ENCODE measurements around the gene POLR2L. TPM values are rescaled to one million over a fixed set of nuclear protein-coding genes. Genes with fewer than 3 reads are reported as not detected.

POLR2L gene
- total RNA-seq = 76.4 and 102 TPM in 2 replicates

DNA sequence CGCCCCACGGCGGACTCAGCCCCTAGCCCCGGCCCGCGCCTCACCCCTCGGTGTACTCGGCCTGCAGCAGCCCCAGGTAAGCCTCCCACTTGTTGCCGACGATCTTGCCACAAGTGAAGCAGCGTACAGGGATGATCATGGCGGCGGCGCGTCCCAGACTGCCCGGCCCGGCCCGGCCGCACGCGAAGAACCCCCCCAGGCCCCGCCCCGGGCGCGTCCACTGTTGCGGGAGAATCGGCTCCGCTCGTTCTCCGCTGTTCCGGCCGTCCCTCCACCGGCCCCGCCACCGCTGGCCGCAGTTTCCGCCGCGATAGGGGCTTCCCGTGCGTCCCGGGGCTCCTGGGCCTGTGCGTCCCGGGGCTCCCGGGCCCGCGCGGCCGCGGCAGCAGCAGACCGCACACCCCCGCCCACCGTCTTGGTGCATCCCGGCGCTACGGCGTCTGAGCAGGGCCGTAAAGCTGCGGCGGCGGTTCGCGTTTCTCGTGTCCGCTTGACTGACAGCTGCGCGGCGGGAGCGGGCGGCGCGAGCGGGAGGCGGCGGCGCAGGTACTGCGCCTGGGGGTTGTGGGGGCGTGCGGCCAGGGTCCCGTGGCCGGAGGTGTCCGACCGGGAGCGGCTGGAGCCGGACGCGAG, at the start of gene POLR2L, which contains the start of gene TSPAN4:
TSS of gene POLR2L (minus strand) at position 160 of the 633 bp plus-strand sequence. CDS start at position 139, 21 bp downstream.
TSS of gene TSPAN4 (plus strand) at position 483 of the 633 bp plus-strand sequence. CDS start 7,453 bp downstream, outside the sequence.

DNA sequence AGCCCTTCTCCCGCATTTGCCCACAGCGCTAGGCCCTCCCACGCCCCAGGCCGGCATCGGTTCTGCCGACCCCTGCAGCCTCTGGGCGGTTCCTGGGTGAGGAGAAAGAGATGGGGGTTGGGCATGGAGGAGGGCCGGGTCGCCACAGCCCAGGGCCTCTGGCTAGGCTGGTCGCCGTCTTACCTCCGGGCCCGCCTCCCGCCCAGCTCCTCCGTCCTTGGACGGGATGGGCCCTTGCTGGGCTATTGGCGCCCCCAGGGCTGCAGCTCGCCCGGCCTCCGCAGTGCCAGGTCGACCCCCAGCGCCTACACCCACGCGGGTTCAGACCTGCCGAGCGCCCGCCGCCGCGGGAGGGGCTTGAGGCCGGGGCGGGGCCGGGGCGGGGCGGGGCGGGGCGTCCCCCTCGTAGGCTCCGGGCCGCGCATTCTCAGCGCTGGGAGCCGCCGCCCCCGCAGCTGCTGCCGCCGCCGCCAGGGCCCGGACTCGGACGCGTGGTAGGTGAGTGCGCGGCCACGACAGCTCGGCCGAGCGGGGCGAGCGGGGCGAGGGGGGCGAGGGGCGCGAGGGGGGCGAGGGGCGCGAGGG, 9.7 kb downstream of the POLR2L start, which contains the start of gene CD151:
TSS of gene CD151 (plus strand) at position 424 of the 585 bp plus-strand sequence. CDS start 3,118 bp downstream, outside the sequence.

GRCh38 chr11:827897-828192, 14.5 kb downstream of the POLR2L start, which contains the start of gene CRACR2B:
CRACR2B (plus strand) TSS chr11:827919; CDS start chr11:828608, 689 bp downstream.

DNA sequence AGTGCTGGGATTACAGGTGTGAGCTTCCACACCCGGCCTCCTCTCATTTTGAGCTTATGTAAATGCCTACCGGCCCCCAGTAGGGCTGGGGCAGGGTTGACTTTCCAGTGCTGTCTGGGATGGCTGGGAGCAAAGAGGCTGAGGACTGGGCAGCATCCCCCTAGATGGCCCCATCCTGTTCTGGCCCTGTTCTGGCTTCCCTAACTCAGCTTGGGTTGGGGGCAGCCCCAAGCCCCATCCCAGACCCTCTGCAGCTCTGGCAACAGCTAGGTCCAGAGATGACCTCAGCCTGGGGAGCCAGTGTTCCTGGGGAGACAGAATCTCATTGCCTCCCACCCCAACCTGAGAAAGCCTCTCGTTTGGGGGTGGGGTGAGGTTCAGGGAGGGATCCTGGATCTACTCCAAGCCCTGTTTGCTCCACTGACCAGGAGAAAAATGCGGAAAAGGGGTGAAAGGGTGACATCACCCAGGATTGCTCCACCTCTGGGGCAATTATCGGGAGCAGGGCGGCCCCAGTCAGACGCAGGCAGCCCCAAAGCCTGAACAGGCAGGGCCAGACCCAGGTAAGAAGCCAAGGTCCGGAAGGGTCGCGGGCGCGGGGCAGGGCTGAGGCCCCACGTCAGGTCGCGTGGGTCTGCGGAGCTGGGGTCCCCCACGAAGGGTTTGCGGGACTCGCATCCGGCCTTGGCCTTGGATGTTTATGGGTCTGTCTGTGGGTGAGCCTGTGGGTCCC, 23.8 kb downstream of the POLR2L start, which contains the start of gene PNPLA2:
TSS of gene PNPLA2 (plus strand) at position 519 of the 733 bp plus-strand sequence. CDS start 805 bp downstream, outside the sequence.

DNA sequence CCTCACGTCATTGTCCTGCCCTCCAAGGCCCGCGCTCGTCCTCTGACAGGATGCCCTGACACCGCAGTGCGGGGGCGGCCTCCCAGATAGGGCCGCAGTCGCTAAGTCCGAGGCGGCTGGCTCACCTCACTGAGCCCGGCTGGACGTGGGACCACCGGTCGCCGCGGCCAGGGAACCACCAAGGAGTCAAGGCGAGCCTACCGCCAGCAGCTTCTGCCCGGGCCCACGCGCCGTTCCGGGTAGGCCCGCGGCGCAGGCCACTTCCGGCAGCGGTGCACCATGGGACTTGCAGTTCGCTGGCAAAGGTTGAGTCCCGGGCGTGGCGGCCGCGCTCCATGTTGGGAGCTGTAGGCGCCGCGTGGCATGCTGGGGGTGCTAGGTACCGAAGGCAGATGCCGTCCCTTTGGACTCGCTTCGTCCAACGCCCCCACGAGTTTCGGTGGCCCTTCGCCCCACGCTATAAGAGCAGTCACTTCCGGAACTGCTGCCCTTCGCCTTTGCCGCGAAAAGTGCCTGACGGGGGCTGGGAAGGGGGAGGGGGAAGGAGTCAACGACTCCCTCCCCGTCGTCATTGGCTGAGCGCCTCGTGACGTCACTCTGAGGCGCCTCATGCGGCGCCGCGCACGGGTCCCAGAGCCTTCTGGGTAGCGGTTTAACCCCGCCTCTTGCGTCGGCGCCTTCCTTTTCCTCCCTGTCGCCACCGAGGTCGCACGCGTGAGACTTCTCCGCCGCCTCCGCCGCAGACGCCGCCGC, 32.9 kb downstream of the POLR2L start, which contains the start of gene RPLP2:
TSS of gene RPLP2 (plus strand) at position 681 of the 753 bp plus-strand sequence. CDS start 268 bp downstream, outside the sequence.

DNA sequence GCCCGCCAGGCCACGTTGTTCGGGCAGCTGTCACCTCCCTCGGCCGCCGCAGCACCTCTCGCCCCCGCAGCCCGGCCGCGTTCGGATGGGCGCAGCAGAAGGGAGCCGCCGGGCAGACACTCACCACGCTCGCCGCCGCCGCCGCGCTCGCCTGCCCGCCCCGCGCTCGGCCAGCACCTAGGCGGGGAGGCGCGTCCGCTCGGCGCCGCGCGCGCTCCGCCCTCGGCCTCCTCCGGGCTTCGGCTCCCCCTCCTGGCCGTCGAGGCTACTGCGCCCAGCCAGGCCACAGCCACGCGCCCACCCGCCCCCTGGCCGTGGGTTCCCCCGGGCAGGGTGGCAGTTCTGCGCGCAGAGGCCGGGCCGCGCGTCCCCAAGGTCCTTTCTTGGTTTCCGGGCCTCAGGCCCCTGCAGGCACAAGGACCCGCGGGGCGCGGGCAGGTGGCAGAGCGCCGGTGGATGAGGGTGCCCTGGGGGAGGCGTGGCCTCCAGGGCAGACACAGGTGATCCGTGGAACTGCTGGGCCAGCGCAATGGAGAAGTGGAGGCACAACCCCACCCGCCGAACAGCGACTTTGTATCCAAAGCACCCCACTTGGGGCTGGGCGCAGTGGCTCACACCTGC, 44.1 kb downstream of the POLR2L start, which contains the start of gene SLC25A22:
TSS of gene SLC25A22 (minus strand) at position 189 of the 621 bp plus-strand sequence. CDS start 3,275 bp downstream, outside the sequence.

GRCh38 chr11:789943-790342, 52.4 kb downstream of the POLR2L start, which contains the start of gene CEND1:
CEND1 (minus strand) TSS chr11:790090; CDS start chr11:788576, 1,514 bp downstream.

Small RNA genes lying within 50 kb of the gene (small RNA-seq; reads per million reads assigned to genes)
- not detected for gene SNORA52

Other genes starting within 250 kb of the POLR2L start
- 9.0 and 9.1 TPM in 2 replicates for gene IRF7, start 226.6 kb downstream of the POLR2L start, total RNA-seq
- gene CDHR5, start 217.6 kb downstream of the POLR2L start, total RNA-seq = not detected in 2 replicates
- not detected in 2 replicates for gene SCT, start 215.3 kb downstream of the POLR2L start, total RNA-seq
- gene DRD4, start 205.3 kb downstream of the POLR2L start, total RNA-seq = not detected in 2 replicates
- 24.9 and 29.7 TPM in 2 replicates for gene DEAF1, start 147.3 kb downstream of the POLR2L start, total RNA-seq
- gene TMEM80, start 146.7 kb downstream of the POLR2L start, total RNA-seq = 11.1 and 15.0 TPM in 2 replicates
- 26.9 and 28.9 TPM in 2 replicates for gene EPS8L2, start 136.3 kb downstream of the POLR2L start, total RNA-seq
- 223 and 244 TPM in 2 replicates for gene TALDO1, start 95.1 kb downstream of the POLR2L start, total RNA-seq
- gene GATD1, start 65.0 kb downstream of the POLR2L start, total RNA-seq = 21.0 and 26.9 TPM in 2 replicates
- 0.26 and 0.32 TPM in 2 replicates for gene CEND1, start 52.4 kb downstream of the POLR2L start, total RNA-seq
- gene SLC25A22, start 44.2 kb downstream of the POLR2L start, total RNA-seq = 8.8 and 11.1 TPM in 2 replicates
- 4.0 and 4.4 TPM in 2 replicates for gene PIDD1, start 37.3 kb downstream of the POLR2L start, total RNA-seq
- gene RPLP2, start 32.6 kb downstream of the POLR2L start, total RNA-seq = 175 and 207 TPM in 2 replicates
- gene PNPLA2, start 23.6 kb downstream of the POLR2L start, total RNA-seq = 30.6 and 44.2 TPM in 2 replicates
- 1.6 and 2.6 TPM in 2 replicates for gene CRACR2B, start 14.6 kb downstream of the POLR2L start, total RNA-seq
- gene CD151, start 9.6 kb downstream of the POLR2L start, total RNA-seq = 463 and 552 TPM in 2 replicates
- gene TSPAN4, start 323 bp upstream of the POLR2L start, total RNA-seq = 192 and 199 TPM in 2 replicates
- 38.0 and 48.3 TPM in 2 replicates for gene CHID1, start 68.3 kb upstream of the POLR2L start, total RNA-seq
- gene AP2A2, start 83.3 kb upstream of the POLR2L start, total RNA-seq = 36.5 and 39.1 TPM in 2 replicates
- not detected in 2 replicates for gene MUC6, start 194.2 kb upstream of the POLR2L start, total RNA-seq
- gene MUC2, start 232.3 kb upstream of the POLR2L start, total RNA-seq = not detected in 2 replicates